Islet precursor cell (in vitro differentiated cells): ENCODE measurements around the gene CDK10.

Experiments used
- DNase-seq: peaks from one replicate; pipeline ENCODE4 v3.0.0-alpha.2; 2018

CDK10 gene

GRCh38 chr16:89738072-89738377 is 51.5 kb downstream of the CDK10 start:
- peak; percentile 44 for DNase-seq

GRCh38 chr16:89738538-89739317 is 52.2 kb downstream of the CDK10 start:
- DNase-seq, result peak; percentile 50

GRCh38 chr16:89739383-89739782 is 52.9 kb downstream of the CDK10 start:
- DNase-seq, result no peak

GRCh38 chr16:89741342-89742014 is 55.0 kb downstream of the CDK10 start:
- DNase-seq, result peak; percentile 44

GRCh38 chr16:89742948-89743347 is 56.5 kb downstream of the CDK10 start:
- no peak for DNase-seq

- peak; percentile 46 for DNase-seq
These were observed 58.3 kb downstream of the CDK10 start for GRCh38 chr16:89744813-89745212.
